Ascending aorta (tissue), 2 donors: Measurements from ENCODE around the gene VAMP5. TPM values are rescaled to one million over a fixed set of nuclear protein-coding genes. Genes with fewer than 3 reads are reported as not detected.
"Not testable (repeated sequence)": the region's sequence is repeated elsewhere in the genome, so short reads cannot be mapped to it uniquely, and the experiment has no call there.

Source experiments
- DNase-seq, 2 donors: peaks; one replicate each; pipeline ENCODE4 v3.0.0-alpha.2; 2019; ENCODE audit warnings: low spot score in 2 of 2
- H3K27ac ChIP-seq, 2 donors: fragments of 200-600 bp; sonication (generic); one replicate each; pipeline ENCODE4 v1.5.1; 2016 to 2017; ENCODE audit warnings: mild to moderate bottlenecking in 1 of 2
- H3K27me3 ChIP-seq: fragments of 200-600 bp; sonication (generic); one replicate; pipeline ENCODE4 v1.5.1; 2017
- H3K36me3 ChIP-seq, 2 donors: fragments of 200-600 bp; sonication (generic); one replicate each; pipeline ENCODE4 v1.5.1; 2016
- H3K4me1 ChIP-seq, 2 donors: fragments of 200-600 bp; sonication (generic); one replicate each; pipeline ENCODE4 v1.5.1; 2016 to 2017; ENCODE audit warnings: mild to moderate bottlenecking in 1 of 2
- H3K4me3 ChIP-seq, 2 donors: fragments of 200-600 bp; sonication (generic); one replicate each; pipeline ENCODE4 v1.5.1; 2016 to 2017; ENCODE audit warnings: mild to moderate bottlenecking in 1 of 2
- H3K9me3 ChIP-seq, 2 donors: fragments of 200-600 bp; sonication (generic); one replicate each; pipeline ENCODE4 v1.5.1; 2016
- intact Hi-C: fragments of 100-400 bp; cut with DNase I; formaldehyde crosslinking; loops from one replicate; pipeline ENCODE4 v1.15.1; 2023
- total RNA-seq: library from RNA; depleted of rRNA; stranded (reverse); fragments of >200 nt; gene quantifications from one replicate; pipeline ENCODE4 v1.1.0, GENCODE V29; 2016
- TF ChIP-seq, protein P1 (sequence below), 3 experiments: fragments of 200-600 bp in 2 of 3; fragments of 450-650 bp in 1 of 3; sonication (generic) in 2 of 3; IDR thresholded peaks; one replicate each; pipeline ENCODE4 v1.5.1; 2016 to 2019; ENCODE audit warnings: antibody characterized with exemption in 3 of 3, mild to moderate bottlenecking in 1 of 3, moderate library complexity in 1 of 3

Gene VAMP5
- total RNA-seq, 1 donor from 2014 or later = 114 TPM

DNA sequence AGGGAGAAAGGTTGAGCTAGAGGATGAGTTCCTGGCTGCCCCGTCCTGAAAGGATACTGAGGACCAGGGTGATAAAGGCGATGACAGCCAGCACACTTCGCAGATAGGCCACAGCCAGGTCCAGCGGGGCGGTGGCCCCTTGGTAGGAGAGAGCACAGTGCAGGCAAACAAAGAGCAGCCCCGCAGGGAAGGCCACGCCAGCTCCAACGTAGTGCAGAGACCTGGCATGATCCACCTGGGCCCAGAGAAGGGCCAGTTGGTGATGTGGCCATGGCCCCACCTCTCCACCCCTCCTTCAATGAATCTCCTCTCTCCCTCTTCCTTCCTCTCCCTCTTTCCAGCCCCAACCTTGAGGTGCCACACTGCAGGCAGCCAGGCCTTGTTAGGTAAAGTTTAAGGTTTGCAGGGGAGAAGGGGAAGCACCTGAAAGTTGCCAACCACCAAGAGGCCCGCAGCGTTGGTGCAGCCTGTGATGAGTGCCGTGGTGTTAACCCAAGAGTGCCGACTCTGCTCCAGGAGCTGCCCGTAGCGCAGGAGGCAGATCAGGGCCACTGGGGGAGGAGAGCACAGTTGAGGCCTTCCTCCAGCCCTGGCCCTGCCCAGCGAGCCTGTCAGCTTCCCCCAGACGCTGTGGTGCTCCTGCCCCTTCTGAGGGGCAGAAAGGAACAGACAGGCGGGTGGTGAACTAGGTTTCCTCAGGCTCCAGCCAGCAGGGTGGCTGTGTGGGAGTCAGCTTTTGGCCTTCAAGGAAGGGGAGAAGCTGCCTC lies 15.4 kb downstream of the VAMP5 start:
- intact Hi-C loops = no loop called here
- peaks cover 20 to 32% of the 10 kb centered on the region in 2 donors for H3K36me3 ChIP-seq
- no peak overlapping the region for H3K27ac ChIP-seq
- TF ChIP-seq, protein P1, sequence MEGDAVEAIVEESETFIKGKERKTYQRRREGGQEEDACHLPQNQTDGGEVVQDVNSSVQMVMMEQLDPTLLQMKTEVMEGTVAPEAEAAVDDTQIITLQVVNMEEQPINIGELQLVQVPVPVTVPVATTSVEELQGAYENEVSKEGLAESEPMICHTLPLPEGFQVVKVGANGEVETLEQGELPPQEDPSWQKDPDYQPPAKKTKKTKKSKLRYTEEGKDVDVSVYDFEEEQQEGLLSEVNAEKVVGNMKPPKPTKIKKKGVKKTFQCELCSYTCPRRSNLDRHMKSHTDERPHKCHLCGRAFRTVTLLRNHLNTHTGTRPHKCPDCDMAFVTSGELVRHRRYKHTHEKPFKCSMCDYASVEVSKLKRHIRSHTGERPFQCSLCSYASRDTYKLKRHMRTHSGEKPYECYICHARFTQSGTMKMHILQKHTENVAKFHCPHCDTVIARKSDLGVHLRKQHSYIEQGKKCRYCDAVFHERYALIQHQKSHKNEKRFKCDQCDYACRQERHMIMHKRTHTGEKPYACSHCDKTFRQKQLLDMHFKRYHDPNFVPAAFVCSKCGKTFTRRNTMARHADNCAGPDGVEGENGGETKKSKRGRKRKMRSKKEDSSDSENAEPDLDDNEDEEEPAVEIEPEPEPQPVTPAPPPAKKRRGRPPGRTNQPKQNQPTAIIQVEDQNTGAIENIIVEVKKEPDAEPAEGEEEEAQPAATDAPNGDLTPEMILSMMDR (IDR thresholded peaks at IDR 0.05) = no peak
- no peak overlapping the region for H3K4me3 ChIP-seq
- peaks cover 10 to 33% of the 10 kb centered on the region in 2 donors for H3K4me1 ChIP-seq
- H3K27me3 ChIP-seq = no peaks in the 10 kb centered on the region
- no peak for DNase-seq
- H3K9me3 ChIP-seq = no peaks in the 10 kb centered on the region

DNA sequence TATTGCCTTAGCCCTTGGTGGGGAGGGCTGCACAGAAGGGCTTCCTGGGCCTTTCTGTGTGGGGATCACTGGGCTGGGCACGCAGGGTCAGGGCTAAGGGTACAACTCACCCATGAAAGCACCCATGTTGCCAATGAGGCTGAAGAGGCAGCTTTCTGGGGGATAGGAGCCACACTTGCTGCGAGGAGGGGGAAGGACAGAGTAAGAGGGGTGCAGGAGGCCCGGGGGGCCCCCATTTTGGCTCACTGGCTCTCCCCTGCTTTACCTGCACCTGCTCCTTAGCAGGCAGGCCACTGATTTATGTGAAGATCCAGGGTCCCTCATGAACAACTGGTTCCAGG lies 16.0 kb downstream of the VAMP5 start:
- TF ChIP-seq, protein P1 (IDR thresholded peaks at IDR 0.05) = no peak
- H3K4me3 ChIP-seq = no peak overlapping the region
- no peaks in the 10 kb centered on the region for H3K9me3 ChIP-seq
- H3K4me1 ChIP-seq = peaks cover 10 to 34% of the 10 kb centered on the region in 2 donors
- intact Hi-C loops = no loop called here
- peak overlapping the region in 1 of 2 donors; percentile 73 for H3K27ac ChIP-seq
- DNase-seq = no peak
- H3K36me3 ChIP-seq = peaks cover 20 to 32% of the 10 kb centered on the region in 2 donors
- H3K27me3 ChIP-seq = no peaks in the 10 kb centered on the region

DNA sequence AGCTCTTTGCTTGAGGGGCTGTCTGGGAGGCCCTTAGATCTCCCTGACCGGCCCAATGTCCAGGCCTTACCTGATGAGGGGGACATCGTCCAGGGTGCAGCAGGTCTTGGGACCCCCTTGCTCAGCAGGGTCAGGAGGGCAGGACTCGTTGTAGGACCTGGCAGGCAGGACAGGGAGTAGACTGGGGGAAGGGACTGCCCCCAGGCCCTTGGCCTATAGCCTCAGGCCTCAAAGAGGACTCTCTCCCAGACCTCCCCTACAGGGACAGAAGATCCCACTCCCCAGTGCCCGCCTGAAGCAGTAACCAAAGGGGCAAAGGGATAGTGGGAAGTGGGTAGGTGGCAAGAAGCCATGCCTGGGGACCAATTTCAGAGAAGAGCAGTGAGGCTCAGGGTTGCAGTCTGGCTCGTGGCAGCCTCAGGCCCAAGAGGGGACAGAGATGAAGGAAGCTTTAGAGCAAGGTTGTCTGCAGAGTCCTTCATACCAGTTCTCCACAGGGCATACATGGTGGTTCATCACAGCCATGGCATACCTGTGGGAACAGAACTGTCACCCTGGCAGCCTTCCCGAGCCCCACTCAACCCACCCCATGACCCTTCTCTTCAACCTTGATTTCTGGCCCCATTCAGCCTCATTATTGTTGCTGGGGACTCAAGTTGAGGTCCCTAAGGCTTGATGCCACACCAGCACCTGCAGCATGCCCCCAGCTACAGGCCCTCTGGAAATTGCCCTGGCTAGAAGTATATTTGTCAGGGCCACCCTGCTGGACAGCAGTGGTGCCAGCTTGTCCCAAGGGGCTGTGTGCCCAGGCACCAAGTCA lies 16.9 kb downstream of the VAMP5 start:
- no peak for DNase-seq
- H3K27me3 ChIP-seq = no peaks in the 10 kb centered on the region
- peak overlapping the region; percentile 73 to 88 for H3K27ac ChIP-seq
- TF ChIP-seq, protein P1 (IDR thresholded peaks at IDR 0.05) = no peak
- no peaks in the 10 kb centered on the region for H3K9me3 ChIP-seq
- intact Hi-C loops = no loop called here
- peaks cover 14 to 41% of the 10 kb centered on the region in 2 donors for H3K4me1 ChIP-seq
- peaks cover 20 to 32% of the 10 kb centered on the region in 2 donors for H3K36me3 ChIP-seq
- peak overlapping the region; percentile 86 to 87 for H3K4me3 ChIP-seq

DNA sequence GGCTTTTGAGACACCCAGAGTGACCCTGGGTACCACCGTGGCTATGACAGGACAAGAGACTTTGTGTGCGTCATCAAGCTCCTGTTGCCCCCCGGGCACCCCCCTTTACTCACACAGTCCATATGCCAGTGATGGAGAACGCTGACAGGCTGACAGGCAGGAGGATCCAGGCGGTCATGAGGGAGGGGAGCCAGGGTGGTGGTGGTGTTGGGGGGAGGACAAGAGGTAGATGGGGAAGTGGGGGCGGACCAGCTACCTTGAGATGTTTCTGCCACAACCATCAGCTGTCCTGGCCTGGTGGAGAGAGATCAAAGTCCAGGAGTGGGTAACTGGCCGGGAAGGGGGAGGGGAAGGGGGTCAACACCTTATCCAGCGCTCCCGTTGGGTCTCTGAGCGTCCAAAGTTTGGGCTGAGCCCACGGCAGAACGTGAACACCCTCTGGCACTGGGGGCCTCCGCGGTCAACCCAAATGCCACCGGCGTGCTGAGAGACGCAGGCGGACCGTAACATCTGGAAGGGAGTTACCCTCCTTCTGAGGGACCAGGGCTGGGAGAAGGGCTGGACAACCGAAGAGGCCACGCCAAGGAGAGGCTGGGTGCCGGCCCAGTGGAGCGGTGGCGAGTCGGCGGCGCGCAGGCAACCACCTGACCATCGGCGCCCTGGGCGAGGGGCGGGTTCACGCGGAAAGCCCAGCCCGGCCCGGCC lies 17.7 kb downstream of the VAMP5 start:
- TF ChIP-seq, protein P1 (IDR thresholded peaks at IDR 0.05) = no peak
- intact Hi-C loops = loop anchor here (1.0 to 2.0 kb wide), 3 partner anchors 17 to 63 kb away; partner anchors contain the start of genes GGCX and MAT2A
- peak in 1 of 2 donors; percentile 84 for DNase-seq
- Histone ChIP-seq H3K9me3 (no peaks in the 10 kb centered on the region), H3K27ac (peak overlapping the region; percentile 73 to 88), H3K4me3 (peak overlapping the region; percentile 86 to 87), H3K4me1 (peaks cover 10 to 42% of the 10 kb centered on the region in 2 donors), H3K36me3 (peaks cover 17 to 29% of the 10 kb centered on the region in 2 donors), H3K27me3 (no peaks in the 10 kb centered on the region)

DNA sequence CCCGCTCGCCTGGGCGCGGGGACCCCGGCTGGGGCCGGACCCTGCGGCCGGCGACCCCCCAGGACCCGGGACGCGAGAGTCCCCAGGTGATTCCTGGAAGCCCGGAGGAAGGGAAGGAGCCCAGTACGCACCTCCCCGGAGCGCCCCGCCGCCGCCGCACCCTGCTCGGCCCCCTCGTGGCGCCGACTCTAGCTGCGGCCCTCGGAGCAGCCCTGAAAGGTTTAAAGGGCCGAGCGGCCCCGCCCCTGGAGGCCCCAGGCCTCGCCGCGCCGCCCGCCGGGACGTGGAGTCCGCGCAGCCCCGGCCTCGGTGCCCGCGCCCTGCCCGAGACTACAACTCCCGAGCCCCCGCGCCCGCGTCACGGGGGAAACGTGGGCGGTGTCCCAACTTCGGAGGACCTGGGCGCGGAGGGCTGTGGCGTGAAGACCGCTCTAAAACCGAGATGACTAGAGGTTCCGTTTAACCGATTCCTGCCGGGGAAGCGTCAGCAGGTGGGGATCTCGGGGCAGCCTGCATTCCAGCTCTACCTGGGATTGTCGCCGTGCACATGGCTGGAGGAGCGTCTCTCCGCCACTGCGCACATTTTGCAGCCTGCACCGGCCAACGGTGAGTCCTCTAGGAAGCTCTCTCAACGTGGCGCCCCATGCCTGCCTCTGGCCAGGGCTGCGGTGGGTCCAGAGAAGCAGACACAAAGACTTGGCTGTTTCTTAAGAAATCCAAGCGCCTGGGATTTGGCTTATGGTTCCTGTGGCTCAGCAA lies 18.4 kb downstream of the VAMP5 start, which contains the start of gene TMEM150A:
TMEM150A (minus strand) TSS at position 223 of the 759 bp plus-strand sequence. CDS start 750 bp downstream, outside the sequence.
- TF ChIP-seq, protein P1 (IDR thresholded peaks at IDR 0.05) = peak; percentile 15 to 82 (median 36)
- Histone ChIP-seq H3K4me1 (peaks cover 10 to 39% of the 10 kb centered on the region in 2 donors), H3K27ac (peak within 1 kb of the TSS; percentile 73 to 88), H3K4me3 (peak within 1 kb of the TSS; percentile 86 to 87), H3K36me3 (peaks cover 10 to 24% of the 10 kb centered on the region in 2 donors), H3K9me3 (no peaks in the 10 kb centered on the region), H3K27me3 (no peaks in the 10 kb centered on the region)
- intact Hi-C loops = loop anchor here (1.0 to 2.0 kb wide), 3 partner anchors 17 to 64 kb away; partner anchors contain the start of genes GGCX and MAT2A
- DNase-seq = peak; percentile 89 to 97

DNA sequence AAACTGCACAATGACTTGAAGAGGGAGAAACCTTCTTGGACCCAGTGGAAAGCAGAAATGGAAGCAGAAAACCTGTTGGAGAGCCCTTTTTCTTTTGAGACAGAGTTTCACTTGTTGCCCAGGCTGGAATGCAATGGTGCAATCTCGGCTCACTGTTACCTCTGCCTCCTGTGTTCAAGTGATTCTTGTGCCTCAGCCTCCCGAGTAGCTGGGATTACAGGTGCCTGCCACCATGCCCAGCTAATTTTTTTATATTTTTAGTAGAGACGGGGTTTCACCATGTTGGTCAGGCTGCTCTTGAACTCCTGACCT lies 19.9 kb downstream of the VAMP5 start:
- Histone ChIP-seq H3K4me1 (peaks cover 10 to 41% of the 10 kb centered on the region in 2 donors), H3K27ac (peak overlapping the region; percentile 42 to 63), H3K36me3 (peaks cover 10 to 25% of the 10 kb centered on the region in 2 donors), H3K4me3 (peak overlapping the region; percentile 86 to 87)
- intact Hi-C loops, DNase-seq, H3K9me3 ChIP-seq, H3K27me3 ChIP-seq: not testable (repeated sequence)
